IPS-18c (cell line): Measurements from ENCODE around the gene PIKFYVE.
"Not testable (repeated sequence)": the region's sequence is repeated elsewhere in the genome, so short reads cannot be mapped to it uniquely, and the experiment has no call there.

Experiments
- H3K4me3 ChIP-seq: 2 replicates; pipeline ENCODE4 v1.7.0; 2013; ENCODE audit warnings: low read depth, mild to moderate bottlenecking, low read length, moderate library complexity; ENCODE audit not compliant: insufficient read depth
- H3K9me3 ChIP-seq: one replicate; pipeline ENCODE4 v1.6.1; 2013; ENCODE audit warnings: mild to moderate bottlenecking, low read length, moderate library complexity; ENCODE audit not compliant: control insufficient read depth, insufficient read depth

PIKFYVE gene

GRCh38 chr2:208320686-208321085, 54.6 kb downstream of the PIKFYVE start:
- H3K9me3 ChIP-seq: no peaks in the 10 kb centered on the region
- H3K4me3 ChIP-seq: no peak overlapping the region

GRCh38 chr2:208326016-208326415, 60.0 kb downstream of the PIKFYVE start:
- no peak overlapping the region for H3K4me3 ChIP-seq

GRCh38 chr2:208329485-208329884, 63.4 kb downstream of the PIKFYVE start:
- Histone ChIP-seq H3K4me3 (no peak overlapping the region), H3K9me3 (no peaks in the 10 kb centered on the region)

More at GRCh38 chr2:208326016-208326415, 60.0 kb downstream of the PIKFYVE start:
- H3K9me3 ChIP-seq: no peaks in the 10 kb centered on the region

GRCh38 chr2:208334230-208334629, 68.2 kb downstream of the PIKFYVE start:
- H3K4me3 ChIP-seq: no peak overlapping the region

GRCh38 chr2:208346756-208347155, 80.7 kb downstream of the PIKFYVE start:
- no peak overlapping the region for H3K4me3 ChIP-seq
- H3K9me3 ChIP-seq: no peaks in the 10 kb centered on the region

More at GRCh38 chr2:208334230-208334629, 68.2 kb downstream of the PIKFYVE start:
- no peaks in the 10 kb centered on the region for H3K9me3 ChIP-seq

- no peak overlapping the region for H3K4me3 ChIP-seq
- no peaks in the 10 kb centered on the region for H3K9me3 ChIP-seq
These were observed 84.6 kb downstream of the PIKFYVE start for GRCh38 chr2:208350610-208351009.

GRCh38 chr2:208352644-208353567, 86.9 kb downstream of the PIKFYVE start:
- Histone ChIP-seq H3K4me3 (no peak overlapping the region), H3K9me3 (no peaks in the 10 kb centered on the region)

- no peaks in the 10 kb centered on the region for H3K9me3 ChIP-seq
These were observed 88.9 kb downstream of the PIKFYVE start for GRCh38 chr2:208354964-208355381.

GRCh38 chr2:208356420-208356819, 90.4 kb downstream of the PIKFYVE start:
- H3K4me3 ChIP-seq, H3K9me3 ChIP-seq: not testable (repeated sequence)

More at GRCh38 chr2:208354964-208355381, 88.9 kb downstream of the PIKFYVE start:
- H3K4me3 ChIP-seq: no peak overlapping the region

- Histone ChIP-seq H3K4me3 (no peak overlapping the region), H3K9me3 (no peaks in the 10 kb centered on the region)
These were observed 91.0 kb downstream of the PIKFYVE start for GRCh38 chr2:208356846-208357574.

- H3K4me3 ChIP-seq: no peak overlapping the region
These were observed 92.9 kb downstream of the PIKFYVE start for GRCh38 chr2:208358758-208359631.

GRCh38 chr2:208359632-208359986, 93.6 kb downstream of the PIKFYVE start:
- H3K9me3 ChIP-seq: no peaks in the 10 kb centered on the region

More at GRCh38 chr2:208358758-208359631, 92.9 kb downstream of the PIKFYVE start:
- H3K9me3 ChIP-seq: no peaks in the 10 kb centered on the region

GRCh38 chr2:208360259-208361076, 94.4 kb downstream of the PIKFYVE start:
- H3K9me3 ChIP-seq: no peaks in the 10 kb centered on the region
- H3K4me3 ChIP-seq: no peak overlapping the region

More at GRCh38 chr2:208359632-208359986, 93.6 kb downstream of the PIKFYVE start:
- no peak overlapping the region for H3K4me3 ChIP-seq

GRCh38 chr2:208361077-208361441, 95.0 kb downstream of the PIKFYVE start:
- no peak overlapping the region for H3K4me3 ChIP-seq
- no peaks in the 10 kb centered on the region for H3K9me3 ChIP-seq

- H3K4me3 ChIP-seq: no peak overlapping the region
These were observed 97.4 kb downstream of the PIKFYVE start for GRCh38 chr2:208363485-208363884.

More at GRCh38 chr2:208363485-208363884, 97.4 kb downstream of the PIKFYVE start:
- no peaks in the 10 kb centered on the region for H3K9me3 ChIP-seq
